Stimulated activated naive CD8-positive, alpha-beta T cell treated with anti-CD3 and anti-CD28 coated beads, Interleukin-15, Interleukin-2, amounts not matched to agents 100 U/mL and 50 U/mL, for 24 hours (primary cell): ENCODE data around the gene RHOD.

Experiments
- ATAC-seq: fragments of 150-1000 bp; cut with Tn5 transposase; one replicate; pipeline ENCODE4 v1.10.0; 2021
- DNase-seq: peaks from one replicate; pipeline ENCODE4 v3.0.0; 2021

RHOD gene

GRCh38 chr11:67062526-67063373, 6.1 kb downstream of the RHOD start:
- ATAC-seq (peak; percentile 7), DNase-seq (no peak)

GRCh38 chr11:67066333-67066709, 9.7 kb downstream of the RHOD start:
- ATAC-seq (no peak), DNase-seq (no peak)

GRCh38 chr11:67071420-67072284, 15.0 kb downstream of the RHOD start:
- peak; percentile 89 for ATAC-seq

GRCh38 chr11:67072295-67072694, 15.6 kb downstream of the RHOD start:
- DNase-seq, result no peak
- no peak for ATAC-seq

More at GRCh38 chr11:67071420-67072284, 15.0 kb downstream of the RHOD start:
- DNase-seq, result peak; percentile 83

GRCh38 chr11:67073908-67074307, 17.3 kb downstream of the RHOD start:
- ATAC-seq (no peak), DNase-seq (no peak)

GRCh38 chr11:67076202-67076601, 19.6 kb downstream of the RHOD start:
- no peak for ATAC-seq
- DNase-seq, result no peak

- ATAC-seq, result peak; percentile 66
- no peak for DNase-seq
Measured at GRCh38 chr11:67079065-67079705, 22.5 kb downstream of the RHOD start.

GRCh38 chr11:67082071-67082791, 25.6 kb downstream of the RHOD start:
- ATAC-seq, result no peak
- DNase-seq, result no peak

GRCh38 chr11:67083786-67084366, 27.2 kb downstream of the RHOD start:
- ATAC-seq (no peak), DNase-seq (no peak)

GRCh38 chr11:67085617-67086016, 29.0 kb downstream of the RHOD start:
- no peak for ATAC-seq
- DNase-seq, result no peak

- ATAC-seq, result no peak
Measured at GRCh38 chr11:67090717-67091116, 34.1 kb downstream of the RHOD start.

GRCh38 chr11:67095214-67095507, 38.5 kb downstream of the RHOD start:
- no peak for DNase-seq
- ATAC-seq, result no peak

More at GRCh38 chr11:67090717-67091116, 34.1 kb downstream of the RHOD start:
- no peak for DNase-seq

- ATAC-seq (no peak), DNase-seq (no peak)
Measured at GRCh38 chr11:67098799-67099429, 42.3 kb downstream of the RHOD start.

GRCh38 chr11:67099831-67100324, 43.2 kb downstream of the RHOD start:
- no peak for DNase-seq
- ATAC-seq, result peak; percentile 21

- ATAC-seq, result no peak
- no peak for DNase-seq
Measured at GRCh38 chr11:67102664-67103063, 46.0 kb downstream of the RHOD start.

- DNase-seq (no peak), ATAC-seq (no peak)
Measured at GRCh38 chr11:67105964-67106363, 49.3 kb downstream of the RHOD start.

GRCh38 chr11:67111261-67111660, 54.6 kb downstream of the RHOD start:
- ATAC-seq (no peak), DNase-seq (no peak)

- peak; percentile 11 for ATAC-seq
- peak; percentile 22 for DNase-seq
Measured at GRCh38 chr11:67113231-67113721, 56.6 kb downstream of the RHOD start.

- no peak for ATAC-seq
- DNase-seq, result no peak
Measured at GRCh38 chr11:67114275-67114896, 57.7 kb downstream of the RHOD start.

GRCh38 chr11:67116758-67117105, 60.1 kb downstream of the RHOD start:
- ATAC-seq, result no peak
- no peak for DNase-seq

GRCh38 chr11:67117176-67117575, 60.5 kb downstream of the RHOD start:
- DNase-seq, result no peak

More at GRCh38 chr11:67117176-67117575, 60.5 kb downstream of the RHOD start:
- no peak for ATAC-seq
